UCSD-AML1 (cell line): Measurements from ENCODE around the gene BMP6.

Experiments used
- DNase-seq: peaks from one replicate; lab custom pipeline; 2025; ENCODE audit not compliant: unreplicated experiment; lab: John Stamatoyannopoulos, UW

The BMP6 gene

GRCh38 chr6:7919871-7920270 lies 194.0 kb downstream of the BMP6 start:
- DNase-seq: no peak

GRCh38 chr6:7920425-7920824 lies 194.5 kb downstream of the BMP6 start:
- no peak for DNase-seq

- no peak for DNase-seq
Measured at GRCh38 chr6:7921046-7921445, 195.1 kb downstream of the BMP6 start.

- no peak for DNase-seq
Measured at GRCh38 chr6:7921632-7922092, 195.8 kb downstream of the BMP6 start.

- DNase-seq: no peak
Measured at GRCh38 chr6:7922596-7922995, 196.7 kb downstream of the BMP6 start.

- no peak for DNase-seq
Measured at GRCh38 chr6:7924867-7925266, 199.0 kb downstream of the BMP6 start.
